ENCODE measurements around the gene FSIP1. TPM values are rescaled to one million over a fixed set of nuclear protein-coding genes. Genes with fewer than 3 reads are reported as not detected.

Gene FSIP1
- total RNA-seq, 1 donor from 2014 or later = 2.5 TPM

DNA sequence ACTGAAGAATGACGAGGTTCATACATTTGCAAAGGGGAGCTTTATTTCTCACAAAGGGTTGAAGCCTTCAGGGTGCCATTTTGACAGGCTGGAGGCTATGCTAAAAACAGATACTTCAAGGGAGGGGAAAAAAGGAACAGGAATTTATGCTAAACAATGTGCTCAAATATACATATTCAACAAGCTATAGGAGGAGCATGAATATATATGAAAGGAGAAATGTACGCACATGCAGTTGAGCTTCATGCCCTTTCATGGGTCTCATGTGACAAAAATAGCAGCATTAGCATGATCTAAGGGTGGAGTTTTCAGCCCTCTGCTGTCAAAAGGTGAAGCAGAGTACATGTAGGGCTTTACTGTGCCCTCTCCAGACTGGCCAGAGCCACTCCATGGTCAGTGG is 44.3 kb upstream of the FSIP1 start:
- no peak for DNase-seq (ENCODE audit: low spot score)
- Histone ChIP-seq H3K27ac (no peak overlapping the region), H3K79me2 (ENCODE audit: low read depth) (peaks cover 24% of the 10 kb centered on the region), H3K4me2 (no peak overlapping the region), H3K9me3 (ENCODE audit: low read depth) (no peaks in the 10 kb centered on the region), H3K4me3 (no peak overlapping the region), H3K27me3 (no peaks in the 10 kb centered on the region), H2AFZ (replicated peaks) (no peak overlapping the region), H3K9ac (no peak overlapping the region), H4K20me1 (ENCODE audit: low read depth) (peaks cover 7% of the 10 kb centered on the region), H3K36me3 (no peaks in the 10 kb centered on the region), H3F3A (ENCODE audit: low read depth) (peaks cover 9% of the 10 kb centered on the region), H3K4me1 (peaks cover 13% of the 10 kb centered on the region)
- H3K27ac Mint-ChIP-seq = peak overlapping the region; percentile 28
- H3K9me3 Mint-ChIP-seq = no peaks in the 10 kb centered on the region
- H3K4me3 Mint-ChIP-seq = no peak overlapping the region
- H3K36me3 Mint-ChIP-seq = no peaks in the 10 kb centered on the region
- H3K4me1 Mint-ChIP-seq = peaks cover 31% of the 10 kb centered on the region
- H3K27me3 Mint-ChIP-seq (ENCODE audit: insufficient read depth, low read depth) = peaks cover 4% of the 10 kb centered on the region
- TF ChIP-seq EZH2 (IDR thresholded peaks at IDR 0.05) (no peak), CTCF (IDR thresholded peaks at IDR 0.05) (no peak), EZH2phosphoT487 (IDR thresholded peaks at IDR 0.05) (no peak)

DNA sequence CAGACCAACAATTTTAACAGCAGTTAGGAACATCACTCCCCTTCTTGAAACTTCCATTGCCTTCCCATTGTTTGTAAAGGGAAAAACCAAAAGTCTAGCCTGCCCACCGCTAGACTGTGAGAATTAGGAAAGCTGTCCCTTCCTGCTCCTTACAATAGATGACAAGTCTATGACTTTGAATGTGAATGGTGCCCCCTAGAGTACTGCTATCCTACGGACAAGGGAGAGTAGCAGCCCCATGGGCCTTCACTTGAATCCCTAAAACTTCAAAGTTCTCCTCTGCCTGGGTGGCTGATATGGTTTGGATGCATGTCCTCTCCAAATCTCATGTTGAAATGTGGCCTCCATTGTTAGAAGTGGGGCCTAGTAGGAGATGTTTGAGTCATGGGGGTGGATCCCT is 41.0 kb upstream of the FSIP1 start:
- Mint-ChIP-seq H3K27ac (peak overlapping the region; percentile 11), H3K4me1 (peaks cover 18% of the 10 kb centered on the region)
- peaks cover 8% of the 10 kb centered on the region for H3K4me1 ChIP-seq

DNA sequence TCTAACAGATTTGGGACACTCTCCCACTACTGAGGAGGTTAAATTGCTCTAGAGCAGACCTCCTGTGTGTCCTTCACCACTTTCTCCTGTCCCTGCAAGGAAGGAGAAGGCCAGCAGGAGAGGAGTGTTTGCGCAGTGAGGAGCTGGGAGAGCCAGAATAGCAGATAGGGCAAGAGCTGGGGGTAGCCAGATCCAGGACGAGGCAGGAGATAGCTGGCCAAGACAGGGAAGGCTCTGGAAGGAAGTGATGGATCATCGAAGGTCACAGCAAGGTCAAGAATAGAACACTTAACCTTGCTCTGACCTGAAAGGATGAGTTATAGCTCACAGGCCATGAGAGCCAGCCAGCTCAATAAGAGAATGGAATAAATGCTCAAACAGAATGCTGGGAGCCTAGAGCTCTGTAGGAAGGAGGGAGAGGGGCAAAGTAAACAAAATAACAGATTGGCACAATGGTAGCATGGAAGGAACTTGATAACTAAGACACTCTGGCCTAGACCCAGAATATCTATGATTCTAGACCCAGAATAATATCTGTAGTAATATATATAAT is 37.5 kb upstream of the FSIP1 start:
- Histone ChIP-seq H3K9me3 (ENCODE audit: low read depth) (no peaks in the 10 kb centered on the region), H3K4me1 (no peaks in the 10 kb centered on the region), H3K9ac (no peak overlapping the region), H3K27ac (no peak overlapping the region), H3K79me2 (ENCODE audit: low read depth) (peaks cover 29% of the 10 kb centered on the region), H3K4me3 (no peak overlapping the region), H3K4me2 (no peak overlapping the region), H4K20me1 (ENCODE audit: low read depth) (no peaks in the 10 kb centered on the region), H3F3A (ENCODE audit: low read depth) (no peaks in the 10 kb centered on the region), H3K27me3 (no peaks in the 10 kb centered on the region), H3K36me3 (no peaks in the 10 kb centered on the region), H2AFZ (replicated peaks) (no peak overlapping the region)
- DNase-seq (ENCODE audit: low spot score) = no peak
- peaks cover 4% of the 10 kb centered on the region for H3K27me3 Mint-ChIP-seq (ENCODE audit: insufficient read depth, low read depth)
- no peak overlapping the region for H3K27ac Mint-ChIP-seq
- H3K4me1 Mint-ChIP-seq = peaks cover 12% of the 10 kb centered on the region
- no peaks in the 10 kb centered on the region for H3K9me3 Mint-ChIP-seq
- no peaks in the 10 kb centered on the region for H3K36me3 Mint-ChIP-seq
- no peak overlapping the region for H3K4me3 Mint-ChIP-seq
- TF ChIP-seq EZH2phosphoT487 (IDR thresholded peaks at IDR 0.05) = no peak
- TF ChIP-seq EZH2 (IDR thresholded peaks at IDR 0.05) = no peak
- TF ChIP-seq CTCF (IDR thresholded peaks at IDR 0.05) = no peak

More for the DNA sequence above, 41.0 kb upstream of the FSIP1 start:
- Mint-ChIP-seq H3K4me3 (no peak overlapping the region), H3K36me3 (no peaks in the 10 kb centered on the region), H3K9me3 (no peaks in the 10 kb centered on the region), H3K27me3 (ENCODE audit: insufficient read depth, low read depth) (peaks cover 4% of the 10 kb centered on the region)
- Histone ChIP-seq H3K4me2 (no peak overlapping the region), H3F3A (ENCODE audit: low read depth) (peaks cover 6% of the 10 kb centered on the region), H3K79me2 (ENCODE audit: low read depth) (peaks cover 25% of the 10 kb centered on the region), H3K27ac (no peak overlapping the region), H3K27me3 (no peaks in the 10 kb centered on the region), H2AFZ (replicated peaks) (no peak overlapping the region), H4K20me1 (ENCODE audit: low read depth) (peaks cover 6% of the 10 kb centered on the region), H3K36me3 (no peaks in the 10 kb centered on the region), H3K9ac (no peak overlapping the region), H3K9me3 (ENCODE audit: low read depth) (no peaks in the 10 kb centered on the region), H3K4me3 (no peak overlapping the region)
- TF ChIP-seq EZH2 (IDR thresholded peaks at IDR 0.05) = no peak
- no peak for TF ChIP-seq CTCF (IDR thresholded peaks at IDR 0.05)
- no peak for TF ChIP-seq EZH2phosphoT487 (IDR thresholded peaks at IDR 0.05)
- DNase-seq (ENCODE audit: low spot score) = no peak

Measured in neural progenitor cell (in vitro differentiated cells).